Measurements from ENCODE around the gene CSF3R. TPM values are rescaled to one million over a fixed set of nuclear protein-coding genes. Genes with fewer than 3 reads are reported as not detected.

CSF3R gene
- total RNA-seq, result 10 to 100 TPM in 1 of 2 donors, 1 to 10 TPM in 1; 8.3 to 10.0 TPM
- long read RNA-seq, partial matches to known transcripts, result 4 of 4 reads
- long read RNA-seq, other reads (novel, unspliced or antisense), result 0 of 4 reads

DNA sequence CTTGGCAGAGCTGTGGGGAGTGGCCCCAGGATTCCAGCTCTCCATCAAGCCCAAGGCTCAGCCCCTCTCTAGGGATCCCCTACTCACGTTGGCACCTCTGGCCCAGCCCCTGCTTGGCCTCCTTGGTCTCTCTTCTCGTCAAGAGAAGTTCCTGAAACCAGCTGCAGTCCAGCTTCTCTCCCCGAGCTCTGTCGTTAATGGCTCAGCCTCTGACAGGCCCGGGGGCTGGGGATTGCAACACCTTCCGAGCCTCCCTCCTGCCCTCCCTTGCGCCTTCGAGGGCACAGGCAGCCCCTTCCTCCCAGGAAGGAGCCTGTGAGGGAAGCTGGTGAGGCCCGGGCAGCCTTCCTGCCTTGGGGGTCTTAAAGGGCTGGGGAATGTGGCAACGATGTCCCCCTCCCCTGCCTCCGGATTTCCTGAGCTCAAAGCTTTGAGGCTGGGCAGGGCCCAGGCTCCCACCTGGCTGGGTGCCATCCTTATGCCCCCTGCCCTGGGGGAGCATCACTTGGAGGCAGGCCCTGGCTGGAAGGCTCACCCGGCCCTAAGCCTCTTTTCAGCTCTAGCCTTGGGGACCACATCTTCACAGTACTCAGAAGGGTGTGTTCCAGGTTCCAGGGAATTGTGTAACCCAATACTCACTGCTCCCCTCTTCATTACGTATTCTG lies at the start of gene CSF3R:
Gene CSF3R, minus strand, starts transcription at position 190 of the 665 bp plus-strand sequence. CDS start 3,417 bp downstream, outside the sequence.
- no peak for DNase-seq
- ATAC-seq, result peak; percentile 14 to 27

GRCh38 chr1:36531833-36532232 lies 49.1 kb upstream of the CSF3R start:
- DNase-seq (no peak), ATAC-seq (no peak)
- intact Hi-C loops (cut with DNase I), result no loop called here

More for the DNA sequence above, at the start of gene CSF3R:
- intact Hi-C loops (cut with DNase I), result no loop called here

DNA sequence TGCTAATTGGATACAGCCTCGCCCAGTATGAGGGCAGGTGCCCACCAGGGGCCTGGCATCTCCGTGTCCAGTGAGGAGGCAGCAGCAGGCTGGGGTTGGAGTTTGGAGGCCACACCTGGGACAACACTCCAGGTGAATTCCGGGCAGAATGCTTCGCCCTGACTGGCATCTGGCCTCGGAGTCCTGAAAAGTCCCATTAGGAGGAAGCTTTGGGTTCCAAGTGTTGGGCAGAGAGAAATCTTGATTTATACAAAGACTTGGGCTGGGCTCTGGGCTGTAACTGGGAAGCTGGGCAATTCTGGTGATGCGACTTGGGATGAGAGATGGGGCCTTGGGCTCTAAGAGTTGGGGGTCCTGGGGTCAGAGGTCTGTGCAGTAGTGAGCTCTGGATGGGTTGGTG lies 48.1 kb upstream of the CSF3R start:
- no peak for ATAC-seq

GRCh38 chr1:36530261-36530660 lies 47.5 kb upstream of the CSF3R start:
- ATAC-seq (no peak), DNase-seq (no peak)
- intact Hi-C loops (cut with DNase I), result no loop called here

More for the DNA sequence above, 48.1 kb upstream of the CSF3R start:
- intact Hi-C loops (cut with DNase I), result no loop called here
- DNase-seq, result no peak

GRCh38 chr1:36529769-36530260 lies 47.1 kb upstream of the CSF3R start:
- intact Hi-C loops (cut with DNase I), result no loop called here
- ATAC-seq, result no peak
- no peak for DNase-seq

DNA sequence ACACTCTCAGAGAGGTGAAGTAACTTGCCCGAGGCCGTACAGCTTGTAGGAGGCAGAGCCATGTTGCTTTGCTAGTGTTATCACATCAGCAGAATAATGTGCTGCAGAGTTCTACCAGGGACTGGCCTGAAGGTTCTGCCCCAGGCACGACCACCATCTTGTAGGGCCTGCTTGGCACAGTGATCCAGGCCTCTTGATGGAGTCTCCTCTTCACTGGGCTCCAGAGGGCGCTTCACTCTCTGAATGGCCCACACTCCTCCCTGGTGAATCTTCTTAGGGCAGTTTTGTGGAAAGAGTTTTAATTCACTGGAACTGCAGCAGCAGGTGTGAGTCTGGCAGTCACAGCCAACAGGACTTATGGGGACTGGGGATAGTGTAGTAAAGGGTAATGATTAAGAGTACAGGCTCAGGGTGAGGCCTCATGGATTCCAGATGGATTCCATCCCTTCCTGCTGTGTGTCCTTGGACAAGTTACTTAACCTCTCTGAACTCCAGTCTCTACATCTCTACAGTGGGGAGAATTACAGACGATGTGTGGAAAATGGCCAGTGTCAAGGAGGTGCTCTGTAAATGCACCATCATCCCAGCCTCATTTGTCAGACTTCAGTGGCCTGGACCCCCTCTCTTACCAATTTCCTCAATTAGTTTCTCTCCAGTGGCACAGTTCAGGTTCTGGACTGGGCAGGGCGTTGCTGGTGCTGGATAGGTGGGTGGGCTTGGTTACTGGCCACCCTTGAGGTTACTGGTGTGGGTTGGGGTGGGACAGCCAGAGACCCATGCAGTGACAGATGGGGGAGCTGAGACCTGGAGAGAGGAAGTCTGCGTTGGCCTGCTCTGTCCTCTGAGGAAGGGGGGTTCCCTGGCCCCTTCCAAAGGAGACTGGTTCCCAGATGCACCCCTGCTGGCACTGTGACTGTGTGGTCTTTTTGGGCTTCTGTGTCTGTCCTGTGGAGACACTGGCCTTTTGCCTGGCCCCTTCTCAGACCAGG lies 45.9 kb upstream of the CSF3R start:
- ATAC-seq, result no peak
- no peak for DNase-seq
- intact Hi-C loops (cut with DNase I), result no loop called here

DNA sequence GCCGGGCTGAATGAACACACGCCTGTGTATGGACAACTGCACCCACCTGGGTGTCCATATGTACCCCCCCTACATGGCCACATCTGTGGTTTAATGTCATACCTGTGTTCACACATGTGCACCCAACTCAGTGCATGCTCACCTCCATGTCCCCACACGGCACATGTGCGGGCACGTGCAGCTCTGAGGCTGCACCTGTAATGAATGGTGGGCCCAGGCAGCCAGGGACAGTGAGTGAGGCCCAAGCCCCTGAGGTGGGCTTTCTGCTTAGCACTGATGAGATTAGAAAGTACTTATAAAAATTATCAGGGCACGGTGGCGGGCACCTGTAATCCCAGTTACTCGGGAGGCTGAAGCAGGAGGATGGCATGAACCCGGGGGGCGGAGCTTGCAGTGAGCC lies 42.5 kb upstream of the CSF3R start:
- intact Hi-C loops (cut with DNase I), result no loop called here
- ATAC-seq, result no peak
- no peak for DNase-seq

GRCh38 chr1:36524359-36525062 lies 41.8 kb upstream of the CSF3R start:
- no peak for ATAC-seq
- intact Hi-C loops (cut with DNase I), result no loop called here
- no peak for DNase-seq

GRCh38 chr1:36523850-36524249 lies 41.1 kb upstream of the CSF3R start:
- intact Hi-C loops (cut with DNase I), result no loop called here
- ATAC-seq (no peak), DNase-seq (no peak)

DNA sequence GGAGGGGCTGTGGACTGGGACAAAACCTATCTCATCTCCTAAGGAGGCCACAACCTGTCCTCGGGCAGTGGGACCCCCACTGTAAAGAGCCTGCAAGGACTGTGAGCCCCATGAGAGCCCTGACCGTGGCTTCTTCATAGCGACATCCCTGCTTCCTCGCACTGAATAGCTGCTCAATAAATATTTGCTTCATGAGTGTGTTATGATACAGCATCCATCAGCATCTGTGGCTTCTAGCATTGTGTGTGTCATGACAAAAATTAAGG lies 40.5 kb upstream of the CSF3R start:
- ATAC-seq (no peak), DNase-seq (no peak)
- intact Hi-C loops (cut with DNase I), result no loop called here

- DNase-seq (no peak), ATAC-seq (no peak)
- intact Hi-C loops (cut with DNase I), result no loop called here
Observed at GRCh38 chr1:36522461-36523229, 39.9 kb upstream of the CSF3R start.

GRCh38 chr1:36522021-36522420 lies 39.3 kb upstream of the CSF3R start:
- DNase-seq (no peak), ATAC-seq (no peak)
- intact Hi-C loops (cut with DNase I), result no loop called here

- DNase-seq, result no peak
- intact Hi-C loops (cut with DNase I), result no loop called here
- no peak for ATAC-seq
Observed at GRCh38 chr1:36520771-36521420, 38.2 kb upstream of the CSF3R start.

- ATAC-seq (no peak), DNase-seq (no peak)
- intact Hi-C loops (cut with DNase I), result no loop called here
Observed at GRCh38 chr1:36520056-36520455, 37.3 kb upstream of the CSF3R start.

- intact Hi-C loops (cut with DNase I), result no loop called here
- no peak for DNase-seq
- no peak for ATAC-seq
Observed at GRCh38 chr1:36517011-36517771, 34.5 kb upstream of the CSF3R start.

GRCh38 chr1:36516372-36517010 lies 33.8 kb upstream of the CSF3R start:
- DNase-seq (peak; percentile 47), ATAC-seq (peak; percentile 50 to 52)
- intact Hi-C loops (cut with DNase I), result no loop called here

Measured in left cardiac atrium (tissue), 4 donors.